Kidney tubule cell (primary cell): Measurements from ENCODE around the gene HSFY2.
"Not testable (repeated sequence)": the region's sequence is repeated elsewhere in the genome, so short reads cannot be mapped to it uniquely, and the experiment has no call there.

Experiments used
- DNase-seq: peaks from one replicate; pipeline ENCODE4 v3.0.0-alpha.2; 2018; ENCODE audit warnings: low spot score

The HSFY2 gene, protein sequence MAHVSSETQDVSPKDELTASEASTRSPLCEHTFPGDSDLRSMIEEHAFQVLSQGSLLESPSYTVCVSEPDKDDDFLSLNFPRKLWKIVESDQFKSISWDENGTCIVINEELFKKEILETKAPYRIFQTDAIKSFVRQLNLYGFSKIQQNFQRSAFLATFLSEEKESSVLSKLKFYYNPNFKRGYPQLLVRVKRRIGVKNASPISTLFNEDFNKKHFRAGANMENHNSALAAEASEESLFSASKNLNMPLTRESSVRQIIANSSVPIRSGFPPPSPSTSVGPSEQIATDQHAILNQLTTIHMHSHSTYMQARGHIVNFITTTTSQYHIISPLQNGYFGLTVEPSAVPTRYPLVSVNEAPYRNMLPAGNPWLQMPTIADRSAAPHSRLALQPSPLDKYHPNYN

DNA sequence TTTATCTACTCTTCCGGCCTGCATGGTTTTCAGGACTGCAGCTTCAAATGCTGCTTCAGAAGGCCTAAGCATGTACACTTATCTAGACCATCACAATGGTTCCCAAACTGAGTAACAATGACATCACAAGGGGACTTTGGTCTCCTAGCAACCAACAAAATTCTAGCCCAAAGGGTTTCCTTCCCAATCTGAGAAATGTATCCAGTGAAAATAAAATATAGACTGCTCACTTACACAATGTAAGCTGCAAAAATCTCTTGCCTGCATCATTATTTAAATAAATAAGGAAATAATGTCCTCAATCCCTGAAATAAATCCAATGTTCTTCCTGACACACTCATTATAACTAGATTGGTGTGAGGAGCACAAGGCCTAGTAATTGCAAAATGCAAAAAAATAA lies at the start of gene HSFY2:
Gene HSFY2, minus strand, starts transcription at position 101 of the 400 bp plus-strand sequence. CDS start 117 bp downstream, outside the sequence.
- not testable (repeated sequence) for DNase-seq

DNA sequence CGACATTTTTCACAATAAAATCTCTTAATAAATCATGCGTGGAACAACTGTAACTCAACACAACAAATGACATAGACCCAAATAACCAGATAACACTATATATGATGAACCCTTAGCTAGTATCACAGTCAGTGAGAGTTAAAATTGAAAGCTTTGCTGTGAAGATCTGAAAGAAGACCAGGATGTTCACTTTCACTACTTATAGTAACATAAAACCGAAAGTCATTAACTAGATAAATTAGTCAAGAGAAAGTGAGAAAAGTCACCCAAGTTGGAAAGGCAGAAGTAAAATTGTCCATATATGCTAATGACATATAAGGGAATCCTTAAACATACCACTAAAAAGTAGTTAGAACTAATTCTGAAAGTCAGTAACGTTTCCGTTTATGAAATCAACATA lies 42.2 kb upstream of the HSFY2 start:
- DNase-seq, result not testable (repeated sequence)

DNA sequence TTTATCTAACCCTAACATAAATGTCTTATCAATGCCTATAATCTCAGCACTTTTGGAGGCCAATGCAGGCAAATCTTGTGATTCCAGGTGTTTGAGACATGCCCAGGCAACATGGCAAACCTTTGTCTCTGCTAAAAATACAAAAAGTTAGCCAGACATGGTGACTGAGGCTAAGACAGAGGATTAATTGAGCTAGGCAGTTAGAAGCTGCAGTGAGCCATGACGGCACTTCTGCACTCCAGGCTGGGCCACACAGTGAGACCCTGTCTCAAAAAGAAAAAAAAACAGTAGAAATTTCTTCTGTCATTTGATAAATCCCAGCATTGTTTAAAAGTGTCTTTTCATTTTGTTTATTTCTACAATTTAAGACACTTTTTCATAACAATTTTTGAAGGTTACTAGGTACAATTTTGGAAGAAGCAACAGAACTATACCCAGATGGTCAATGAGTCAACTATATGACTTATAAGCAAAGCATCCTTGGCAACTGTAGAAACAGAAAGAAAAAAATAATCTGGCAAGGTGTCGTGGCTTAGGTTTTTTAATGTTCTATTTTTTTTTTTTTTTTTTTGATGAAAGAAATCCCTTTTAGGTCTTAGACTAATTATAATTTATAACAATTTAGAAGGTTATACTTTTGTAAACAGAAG lies 15.3 kb upstream of the HSFY2 start:
- DNase-seq, result not testable (repeated sequence)

DNA sequence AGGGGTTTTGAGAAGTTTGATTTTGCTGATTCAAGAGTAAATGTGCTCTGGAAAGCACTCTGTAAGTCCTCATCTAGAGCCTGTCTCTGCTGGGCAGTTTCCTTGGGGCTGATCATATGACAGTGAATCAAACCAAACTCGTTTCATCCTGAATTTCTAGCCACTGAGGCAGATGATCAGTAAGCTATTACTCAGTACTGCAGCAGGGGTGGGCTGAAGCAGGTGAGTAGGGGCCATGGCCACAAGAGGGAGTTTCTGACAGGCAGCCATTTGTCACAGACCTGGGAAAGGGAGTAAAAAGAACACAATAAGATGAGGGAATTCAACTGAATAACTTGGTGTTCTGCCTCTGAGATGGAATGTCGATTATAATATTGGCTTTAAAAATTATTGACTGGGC lies 19.5 kb downstream of the HSFY2 start:
- not testable (repeated sequence) for DNase-seq

DNA sequence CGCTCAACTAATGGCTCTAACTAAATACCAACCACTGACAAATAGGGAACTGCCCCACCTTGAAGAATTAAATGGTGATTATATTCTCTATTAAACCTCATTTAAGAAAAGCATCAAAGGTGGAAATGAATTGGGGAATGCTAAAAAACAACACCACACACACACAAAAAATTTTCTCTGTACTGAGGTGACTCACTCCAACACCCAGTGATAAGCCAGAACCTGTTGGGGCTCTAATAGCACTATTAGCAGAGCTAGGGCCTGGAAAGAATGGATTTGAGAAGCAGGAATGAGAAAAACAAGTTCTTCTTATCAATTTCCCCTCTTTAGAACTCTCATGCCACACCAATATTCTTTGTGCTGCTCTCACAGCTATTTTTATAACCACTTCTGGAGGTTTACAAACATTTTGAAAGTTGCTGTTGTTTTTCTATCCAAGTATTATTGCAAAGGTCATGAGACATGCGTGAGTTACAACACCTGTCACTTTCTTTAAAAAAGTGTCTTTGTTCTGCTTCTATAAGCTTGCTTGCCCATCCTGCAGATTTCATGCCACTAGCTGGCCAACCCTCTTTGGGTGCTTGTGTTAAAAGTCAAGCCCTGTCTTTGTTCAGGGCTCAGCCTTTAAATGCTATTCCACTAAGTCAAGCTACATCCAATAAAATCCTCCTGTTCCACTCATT lies 20.3 kb downstream of the HSFY2 start:
- DNase-seq, result not testable (repeated sequence)

DNA sequence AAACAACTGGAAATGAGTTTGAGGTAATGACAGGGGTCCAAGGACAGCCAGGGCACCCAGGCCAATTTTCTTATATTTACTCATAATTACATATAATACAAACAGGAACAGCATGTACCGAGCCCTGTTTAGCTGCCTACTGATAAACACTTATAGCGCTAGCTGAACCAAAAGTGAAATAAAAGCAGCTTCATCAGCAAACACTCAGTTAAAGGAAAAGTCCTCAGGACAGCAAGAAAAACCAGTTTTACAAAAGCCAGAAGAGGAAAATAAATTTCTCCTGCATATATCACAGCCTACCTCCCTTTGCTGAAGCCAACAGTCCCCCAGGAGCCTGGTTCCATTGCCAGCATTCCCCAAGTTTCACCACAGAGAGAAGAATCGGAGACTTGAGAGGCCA lies 49.8 kb downstream of the HSFY2 start:
- DNase-seq, result not testable (repeated sequence)
